GM20000 (cell line): ENCODE measurements around the gene MTOR.
A peak's percentile ranks its signal among the peaks of the same experiment; 100 is the strongest.

ENCODE experiments used
- DNase-seq: peaks from one replicate; pipeline ENCODE4 v3.0.0; 2012; ENCODE audit warnings: low spot score
- TF ChIP-seq, protein P1 (sequence below): IDR thresholded peaks from 2 replicates; pipeline ENCODE4 v1.5.1; 2012; ENCODE audit warnings: mild to moderate bottlenecking, control low read depth; ENCODE audit errors: extremely low read depth, missing control alignments

MTOR gene

DNA sequence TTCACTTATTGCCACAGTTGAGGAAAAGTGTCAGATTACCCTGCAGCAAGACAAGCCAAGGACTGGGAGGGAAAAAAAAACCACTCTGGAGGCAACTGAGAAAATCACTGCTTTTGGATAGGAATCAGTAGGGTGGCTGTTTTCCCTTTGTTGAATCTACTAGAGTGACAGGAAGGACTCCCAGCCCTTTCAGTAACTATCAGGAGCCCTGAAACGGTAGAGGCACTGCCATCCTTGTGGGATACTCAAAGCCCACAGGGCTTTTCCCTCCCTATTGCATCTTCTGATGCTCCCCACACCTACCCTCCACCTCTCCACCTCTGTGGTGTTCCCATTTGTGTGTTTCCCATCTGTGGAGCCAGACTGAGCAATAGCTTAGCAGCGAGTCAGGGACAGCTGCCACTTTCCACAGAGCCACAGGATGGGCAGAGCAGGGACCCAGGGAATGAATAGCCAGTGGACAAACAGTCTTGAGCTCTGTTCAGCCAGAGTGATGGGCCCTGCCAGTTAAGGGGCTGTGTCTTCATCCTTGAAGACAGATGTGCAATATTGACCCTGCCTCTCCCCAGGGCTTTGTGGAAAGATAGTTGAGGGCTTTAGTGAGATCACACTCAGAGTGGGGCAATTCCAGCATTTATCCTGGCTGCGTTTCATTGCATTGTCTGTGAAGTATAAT is 24.5 kb upstream of the MTOR start:
- no peak for DNase-seq

DNA sequence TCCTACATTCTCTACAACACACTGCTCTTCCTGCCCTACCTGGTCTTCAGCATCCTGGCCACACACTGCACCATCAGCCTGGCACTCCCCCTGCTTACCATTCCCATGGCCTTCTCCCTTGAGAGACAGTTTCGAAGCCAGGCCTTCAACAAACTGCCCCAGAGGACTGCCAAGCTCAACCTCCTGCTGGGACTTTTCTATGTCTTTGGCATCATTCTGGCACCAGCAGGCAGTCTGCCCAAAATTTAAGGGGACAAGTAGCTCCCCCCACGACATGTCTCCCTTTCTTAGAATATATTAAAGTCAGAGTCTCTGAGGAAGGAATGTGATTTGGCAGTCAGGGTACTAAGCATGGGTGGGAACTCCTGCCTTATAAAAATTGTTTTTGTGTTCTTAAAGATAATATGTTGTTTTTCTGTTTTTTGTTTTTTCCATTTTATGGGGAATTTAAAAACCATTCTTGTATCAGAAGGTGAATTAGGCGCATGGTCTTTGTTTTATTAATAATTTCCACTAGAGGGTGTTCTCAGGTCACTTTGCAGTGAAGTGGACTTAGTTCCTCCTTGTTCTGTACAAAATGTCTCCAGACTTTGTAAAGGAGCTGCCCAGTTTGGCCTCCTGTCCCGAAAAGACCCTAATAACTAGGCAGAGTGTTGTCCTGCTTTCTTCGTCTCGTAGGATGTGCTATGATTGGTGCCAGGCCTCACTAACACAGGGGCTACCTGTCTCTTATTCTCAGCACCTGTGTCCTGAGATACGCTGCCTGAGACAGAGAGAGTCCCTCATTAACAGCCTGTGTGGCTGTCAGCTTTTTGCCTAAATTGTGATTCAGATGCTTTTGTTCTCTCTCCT is 23.8 kb upstream of the MTOR start:
- no peak for DNase-seq
- TF ChIP-seq, protein P1, sequence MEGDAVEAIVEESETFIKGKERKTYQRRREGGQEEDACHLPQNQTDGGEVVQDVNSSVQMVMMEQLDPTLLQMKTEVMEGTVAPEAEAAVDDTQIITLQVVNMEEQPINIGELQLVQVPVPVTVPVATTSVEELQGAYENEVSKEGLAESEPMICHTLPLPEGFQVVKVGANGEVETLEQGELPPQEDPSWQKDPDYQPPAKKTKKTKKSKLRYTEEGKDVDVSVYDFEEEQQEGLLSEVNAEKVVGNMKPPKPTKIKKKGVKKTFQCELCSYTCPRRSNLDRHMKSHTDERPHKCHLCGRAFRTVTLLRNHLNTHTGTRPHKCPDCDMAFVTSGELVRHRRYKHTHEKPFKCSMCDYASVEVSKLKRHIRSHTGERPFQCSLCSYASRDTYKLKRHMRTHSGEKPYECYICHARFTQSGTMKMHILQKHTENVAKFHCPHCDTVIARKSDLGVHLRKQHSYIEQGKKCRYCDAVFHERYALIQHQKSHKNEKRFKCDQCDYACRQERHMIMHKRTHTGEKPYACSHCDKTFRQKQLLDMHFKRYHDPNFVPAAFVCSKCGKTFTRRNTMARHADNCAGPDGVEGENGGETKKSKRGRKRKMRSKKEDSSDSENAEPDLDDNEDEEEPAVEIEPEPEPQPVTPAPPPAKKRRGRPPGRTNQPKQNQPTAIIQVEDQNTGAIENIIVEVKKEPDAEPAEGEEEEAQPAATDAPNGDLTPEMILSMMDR = no peak

More for the DNA sequence above, 24.5 kb upstream of the MTOR start:
- TF ChIP-seq, protein P1 = no peak

DNA sequence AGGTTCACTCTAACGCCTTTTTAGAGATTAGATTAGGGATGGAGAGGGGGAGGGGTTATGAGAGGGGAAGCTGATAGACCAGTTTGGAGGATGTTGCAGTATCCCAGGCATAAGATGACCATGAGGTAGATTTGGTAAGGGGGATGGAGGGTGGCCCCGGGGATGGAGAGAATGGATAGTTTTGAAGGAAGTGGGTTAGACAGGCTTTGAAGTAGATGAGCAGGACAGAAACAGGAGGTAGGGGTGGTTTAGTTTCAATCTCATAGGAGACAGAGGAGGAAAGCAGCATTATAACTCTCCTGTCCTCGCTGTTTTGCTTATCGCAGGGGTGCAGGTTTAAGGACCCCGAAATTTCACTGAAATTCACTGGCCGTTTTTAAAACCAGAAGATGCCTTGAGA is 22.4 kb upstream of the MTOR start:
- DNase-seq = no peak
- TF ChIP-seq, protein P1 = no peak

DNA sequence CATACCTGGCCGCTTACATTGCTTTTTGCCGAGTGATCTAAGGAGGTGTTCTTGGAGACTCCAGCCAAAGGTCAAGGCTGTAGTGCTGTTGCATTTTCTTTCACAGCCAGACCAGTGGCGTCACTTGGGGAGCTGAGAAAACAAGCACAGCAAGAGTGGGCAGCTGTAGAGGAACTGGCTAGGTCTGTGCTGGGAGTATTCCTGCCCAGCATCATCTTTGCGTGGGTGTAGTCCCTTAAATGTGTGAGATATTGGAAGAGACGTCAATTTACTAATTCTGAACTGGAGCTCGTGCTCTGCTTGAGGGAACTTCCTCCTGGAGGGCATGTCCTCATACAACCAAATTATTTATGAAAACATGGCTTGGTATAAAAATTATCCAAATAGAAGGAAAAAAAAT is 20.8 kb upstream of the MTOR start:
- TF ChIP-seq, protein P1 = no peak

DNA sequence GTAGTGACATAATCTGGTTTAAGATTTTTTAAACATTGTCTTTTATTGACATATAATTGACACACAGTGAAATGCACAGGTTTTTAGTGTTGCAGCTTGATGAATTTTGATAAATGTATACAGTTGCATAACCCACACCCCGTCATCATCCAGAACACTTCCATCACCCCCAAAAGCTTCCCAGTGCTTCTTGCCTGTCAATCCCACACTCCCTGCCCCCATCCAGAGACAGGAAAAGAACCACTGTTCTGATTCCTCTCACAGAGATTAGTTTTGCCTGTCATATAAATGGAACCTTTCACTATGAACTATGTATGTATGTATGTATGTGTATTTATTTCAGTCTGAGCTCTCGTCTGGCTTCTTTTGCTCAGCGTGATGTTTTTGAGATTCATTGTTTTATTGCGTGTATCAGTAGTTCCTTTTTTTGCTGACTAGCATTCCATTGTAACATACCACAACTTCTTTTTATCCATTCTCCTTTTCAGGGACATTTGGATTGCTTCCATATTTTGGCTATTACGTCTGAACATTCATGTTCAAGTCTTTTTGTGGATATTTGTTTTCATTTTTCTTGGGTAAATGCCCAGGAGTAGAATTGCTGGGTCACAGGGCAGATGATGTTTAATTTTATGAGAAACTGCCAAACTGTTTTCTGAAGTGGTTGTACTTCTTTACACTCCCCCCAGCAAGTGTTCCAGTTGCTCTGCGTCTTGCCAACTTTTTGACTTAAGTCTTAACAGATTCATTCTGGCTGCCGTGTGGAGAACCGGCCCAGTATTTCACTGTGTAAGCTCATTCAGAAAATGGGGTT is 19.4 kb upstream of the MTOR start:
- DNase-seq = no peak
- TF ChIP-seq, protein P1 = no peak

More for the DNA sequence above, 20.8 kb upstream of the MTOR start:
- no peak for DNase-seq

DNA sequence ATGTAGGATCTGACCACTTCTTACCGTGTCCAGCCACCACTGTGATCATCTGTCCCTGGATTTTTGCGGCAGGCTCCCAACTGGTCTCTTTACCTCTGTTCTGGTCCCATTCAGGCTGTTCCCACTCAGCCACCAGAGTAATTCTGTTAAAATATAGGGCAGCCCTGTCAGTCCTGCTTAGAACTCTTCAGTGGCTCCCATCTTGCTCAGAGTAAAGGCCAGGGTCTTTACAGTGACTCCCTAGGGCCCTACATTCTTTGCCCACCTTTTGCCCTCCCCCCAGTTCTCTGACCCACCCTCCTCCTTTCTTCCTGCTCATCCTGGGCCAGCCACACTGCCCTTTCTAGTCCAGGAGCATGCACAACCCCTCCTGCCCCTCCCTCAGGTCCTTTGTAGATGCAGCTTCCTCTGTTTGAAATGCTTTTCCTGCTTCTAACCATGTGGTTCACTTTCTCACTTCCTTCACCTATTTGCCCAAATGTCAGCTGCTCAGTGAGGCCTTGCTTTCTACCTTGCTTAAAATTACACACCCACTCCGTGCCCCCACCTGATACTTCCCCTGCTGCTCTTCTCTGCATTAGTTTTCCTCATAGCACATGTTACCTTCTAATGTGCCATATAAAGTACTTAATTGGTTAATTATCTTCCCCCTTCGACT is 18.5 kb upstream of the MTOR start:
- peak; percentile 47 for DNase-seq
- TF ChIP-seq, protein P1 = no peak
